Liver (tissue), 3 donors: ENCODE data around the gene CPO.

Experiments
- EGR1 ChIP-seq, 2 donors: IDR thresholded peaks; 2 replicates each; pipeline ENCODE4 v1.6.1; 2016 to 2018; ENCODE audit warnings: antibody characterized with exemption in 2 of 2, low read depth in 2 of 2
- GABPA ChIP-seq, 2 donors: IDR thresholded peaks in 1 of 2; conservative IDR thresholded peaks in 1 of 2; 2 replicates each; pipeline ENCODE4 v1.6.1; 2016; ENCODE audit warnings: antibody characterized with exemption in 2 of 2, mild to moderate bottlenecking in 1 of 2, moderate library complexity in 1 of 2
- HNF4G ChIP-seq: IDR thresholded peaks from 2 replicates; pipeline ENCODE4 v1.6.1; 2016; ENCODE audit warnings: antibody characterized with exemption
- JUND ChIP-seq, 2 donors: IDR thresholded peaks; 2 replicates each; pipeline ENCODE4 v1.6.1; 2016; ENCODE audit warnings: antibody characterized with exemption in 2 of 2
- RAD21 ChIP-seq, 2 donors: IDR thresholded peaks; 2 replicates each; pipeline ENCODE4 v1.6.1; 2016; ENCODE audit warnings: antibody characterized with exemption in 2 of 2, mild to moderate bottlenecking in 2 of 2
- YY1 ChIP-seq: IDR thresholded peaks from 2 replicates; pipeline ENCODE4 v1.6.1; 2016; ENCODE audit warnings: antibody characterized with exemption, mild to moderate bottlenecking
- TF ChIP-seq, protein P1 (sequence below): fragments of 150-350 bp; IDR thresholded peaks from 2 replicates; pipeline ENCODE4 v1.5.1; 2017; ENCODE audit warnings: improper control_type of control experiment, low read depth, low read length; ENCODE audit not compliant: missing input control
- TF ChIP-seq, protein P2 (sequence below): IDR thresholded peaks from 2 replicates; pipeline ENCODE4 v1.6.1; 2016; ENCODE audit warnings: antibody characterized with exemption, mild to moderate bottlenecking
- TF ChIP-seq, protein P3 (sequence below): IDR thresholded peaks from 2 replicates; pipeline ENCODE4 v1.6.1; 2016; ENCODE audit warnings: antibody characterized with exemption
- TF ChIP-seq, protein P4 (sequence below): IDR thresholded peaks from 2 replicates; pipeline ENCODE4 v1.6.1; 2016; ENCODE audit warnings: antibody characterized with exemption
- TF ChIP-seq, protein P5 (sequence below): IDR thresholded peaks from 2 replicates; pipeline ENCODE4 v1.6.1; 2016; ENCODE audit warnings: antibody characterized with exemption
- donor health status: healthy.
- donor health status: healthy.

DNA sequence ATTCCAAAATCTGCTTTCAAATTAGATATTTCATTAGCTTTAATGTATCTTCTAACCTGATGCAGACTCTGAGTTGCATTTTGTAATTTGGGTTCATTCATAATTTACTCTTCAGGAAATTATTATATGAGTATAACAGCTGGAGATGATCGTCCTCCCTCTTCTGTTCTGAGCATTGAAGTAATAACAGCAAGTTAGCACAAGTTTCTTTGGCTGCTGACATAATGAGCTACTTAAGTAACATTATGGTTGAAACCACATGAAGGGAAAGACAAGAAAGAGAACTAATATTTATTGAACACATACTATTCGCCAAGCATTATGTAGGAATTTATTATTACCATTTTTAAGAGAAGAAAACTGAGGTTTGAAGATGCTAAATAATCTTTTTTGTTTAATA, 75.1 kb downstream of the CPO start:
- TF ChIP-seq JUND (IDR thresholded peaks at IDR 0.05) (no peak), YY1 (no peak), RAD21 (IDR thresholded peaks at IDR 0.05) (no peak), EGR1 (IDR thresholded peaks at IDR 0.05; ENCODE audit: low read depth in 2 of 2) (no peak), HNF4G (no peak), GABPA (IDR thresholded peaks at IDR 0.05 in 1 of 2, conservative IDR thresholded peaks at IDR 0.05 in 1 of 2) (no peak)
- TF ChIP-seq, protein P1, sequence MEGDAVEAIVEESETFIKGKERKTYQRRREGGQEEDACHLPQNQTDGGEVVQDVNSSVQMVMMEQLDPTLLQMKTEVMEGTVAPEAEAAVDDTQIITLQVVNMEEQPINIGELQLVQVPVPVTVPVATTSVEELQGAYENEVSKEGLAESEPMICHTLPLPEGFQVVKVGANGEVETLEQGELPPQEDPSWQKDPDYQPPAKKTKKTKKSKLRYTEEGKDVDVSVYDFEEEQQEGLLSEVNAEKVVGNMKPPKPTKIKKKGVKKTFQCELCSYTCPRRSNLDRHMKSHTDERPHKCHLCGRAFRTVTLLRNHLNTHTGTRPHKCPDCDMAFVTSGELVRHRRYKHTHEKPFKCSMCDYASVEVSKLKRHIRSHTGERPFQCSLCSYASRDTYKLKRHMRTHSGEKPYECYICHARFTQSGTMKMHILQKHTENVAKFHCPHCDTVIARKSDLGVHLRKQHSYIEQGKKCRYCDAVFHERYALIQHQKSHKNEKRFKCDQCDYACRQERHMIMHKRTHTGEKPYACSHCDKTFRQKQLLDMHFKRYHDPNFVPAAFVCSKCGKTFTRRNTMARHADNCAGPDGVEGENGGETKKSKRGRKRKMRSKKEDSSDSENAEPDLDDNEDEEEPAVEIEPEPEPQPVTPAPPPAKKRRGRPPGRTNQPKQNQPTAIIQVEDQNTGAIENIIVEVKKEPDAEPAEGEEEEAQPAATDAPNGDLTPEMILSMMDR, result no peak
- TF ChIP-seq, protein P2, sequence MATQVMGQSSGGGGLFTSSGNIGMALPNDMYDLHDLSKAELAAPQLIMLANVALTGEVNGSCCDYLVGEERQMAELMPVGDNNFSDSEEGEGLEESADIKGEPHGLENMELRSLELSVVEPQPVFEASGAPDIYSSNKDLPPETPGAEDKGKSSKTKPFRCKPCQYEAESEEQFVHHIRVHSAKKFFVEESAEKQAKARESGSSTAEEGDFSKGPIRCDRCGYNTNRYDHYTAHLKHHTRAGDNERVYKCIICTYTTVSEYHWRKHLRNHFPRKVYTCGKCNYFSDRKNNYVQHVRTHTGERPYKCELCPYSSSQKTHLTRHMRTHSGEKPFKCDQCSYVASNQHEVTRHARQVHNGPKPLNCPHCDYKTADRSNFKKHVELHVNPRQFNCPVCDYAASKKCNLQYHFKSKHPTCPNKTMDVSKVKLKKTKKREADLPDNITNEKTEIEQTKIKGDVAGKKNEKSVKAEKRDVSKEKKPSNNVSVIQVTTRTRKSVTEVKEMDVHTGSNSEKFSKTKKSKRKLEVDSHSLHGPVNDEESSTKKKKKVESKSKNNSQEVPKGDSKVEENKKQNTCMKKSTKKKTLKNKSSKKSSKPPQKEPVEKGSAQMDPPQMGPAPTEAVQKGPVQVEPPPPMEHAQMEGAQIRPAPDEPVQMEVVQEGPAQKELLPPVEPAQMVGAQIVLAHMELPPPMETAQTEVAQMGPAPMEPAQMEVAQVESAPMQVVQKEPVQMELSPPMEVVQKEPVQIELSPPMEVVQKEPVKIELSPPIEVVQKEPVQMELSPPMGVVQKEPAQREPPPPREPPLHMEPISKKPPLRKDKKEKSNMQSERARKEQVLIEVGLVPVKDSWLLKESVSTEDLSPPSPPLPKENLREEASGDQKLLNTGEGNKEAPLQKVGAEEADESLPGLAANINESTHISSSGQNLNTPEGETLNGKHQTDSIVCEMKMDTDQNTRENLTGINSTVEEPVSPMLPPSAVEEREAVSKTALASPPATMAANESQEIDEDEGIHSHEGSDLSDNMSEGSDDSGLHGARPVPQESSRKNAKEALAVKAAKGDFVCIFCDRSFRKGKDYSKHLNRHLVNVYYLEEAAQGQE, result no peak
- TF ChIP-seq, protein P3, sequence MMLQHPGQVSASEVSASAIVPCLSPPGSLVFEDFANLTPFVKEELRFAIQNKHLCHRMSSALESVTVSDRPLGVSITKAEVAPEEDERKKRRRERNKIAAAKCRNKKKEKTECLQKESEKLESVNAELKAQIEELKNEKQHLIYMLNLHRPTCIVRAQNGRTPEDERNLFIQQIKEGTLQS, result no peak
- TF ChIP-seq, protein P4, sequence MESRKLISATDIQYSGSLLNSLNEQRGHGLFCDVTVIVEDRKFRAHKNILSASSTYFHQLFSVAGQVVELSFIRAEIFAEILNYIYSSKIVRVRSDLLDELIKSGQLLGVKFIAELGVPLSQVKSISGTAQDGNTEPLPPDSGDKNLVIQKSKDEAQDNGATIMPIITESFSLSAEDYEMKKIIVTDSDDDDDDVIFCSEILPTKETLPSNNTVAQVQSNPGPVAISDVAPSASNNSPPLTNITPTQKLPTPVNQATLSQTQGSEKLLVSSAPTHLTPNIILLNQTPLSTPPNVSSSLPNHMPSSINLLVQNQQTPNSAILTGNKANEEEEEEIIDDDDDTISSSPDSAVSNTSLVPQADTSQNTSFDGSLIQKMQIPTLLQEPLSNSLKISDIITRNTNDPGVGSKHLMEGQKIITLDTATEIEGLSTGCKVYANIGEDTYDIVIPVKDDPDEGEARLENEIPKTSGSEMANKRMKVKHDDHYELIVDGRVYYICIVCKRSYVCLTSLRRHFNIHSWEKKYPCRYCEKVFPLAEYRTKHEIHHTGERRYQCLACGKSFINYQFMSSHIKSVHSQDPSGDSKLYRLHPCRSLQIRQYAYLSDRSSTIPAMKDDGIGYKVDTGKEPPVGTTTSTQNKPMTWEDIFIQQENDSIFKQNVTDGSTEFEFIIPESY, result no peak
- TF ChIP-seq, protein P5, sequence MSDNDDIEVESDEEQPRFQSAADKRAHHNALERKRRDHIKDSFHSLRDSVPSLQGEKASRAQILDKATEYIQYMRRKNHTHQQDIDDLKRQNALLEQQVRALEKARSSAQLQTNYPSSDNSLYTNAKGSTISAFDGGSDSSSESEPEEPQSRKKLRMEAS, result no peak
